Hematopoietic multipotent progenitor cell treated with erythropoietin and hydrocortisone succinate and interleukin-3 and kit ligand, for 8 days (in vitro differentiated cells): Measurements from ENCODE around the gene XYLT1.
"Not testable (repeated sequence)": the region's sequence is repeated elsewhere in the genome, so short reads cannot be mapped to it uniquely, and the experiment has no call there.

Source experiments
- DNase-seq: peaks from one replicate; pipeline ENCODE4 v3.0.0-alpha.2; 2015

XYLT1 gene, protein sequence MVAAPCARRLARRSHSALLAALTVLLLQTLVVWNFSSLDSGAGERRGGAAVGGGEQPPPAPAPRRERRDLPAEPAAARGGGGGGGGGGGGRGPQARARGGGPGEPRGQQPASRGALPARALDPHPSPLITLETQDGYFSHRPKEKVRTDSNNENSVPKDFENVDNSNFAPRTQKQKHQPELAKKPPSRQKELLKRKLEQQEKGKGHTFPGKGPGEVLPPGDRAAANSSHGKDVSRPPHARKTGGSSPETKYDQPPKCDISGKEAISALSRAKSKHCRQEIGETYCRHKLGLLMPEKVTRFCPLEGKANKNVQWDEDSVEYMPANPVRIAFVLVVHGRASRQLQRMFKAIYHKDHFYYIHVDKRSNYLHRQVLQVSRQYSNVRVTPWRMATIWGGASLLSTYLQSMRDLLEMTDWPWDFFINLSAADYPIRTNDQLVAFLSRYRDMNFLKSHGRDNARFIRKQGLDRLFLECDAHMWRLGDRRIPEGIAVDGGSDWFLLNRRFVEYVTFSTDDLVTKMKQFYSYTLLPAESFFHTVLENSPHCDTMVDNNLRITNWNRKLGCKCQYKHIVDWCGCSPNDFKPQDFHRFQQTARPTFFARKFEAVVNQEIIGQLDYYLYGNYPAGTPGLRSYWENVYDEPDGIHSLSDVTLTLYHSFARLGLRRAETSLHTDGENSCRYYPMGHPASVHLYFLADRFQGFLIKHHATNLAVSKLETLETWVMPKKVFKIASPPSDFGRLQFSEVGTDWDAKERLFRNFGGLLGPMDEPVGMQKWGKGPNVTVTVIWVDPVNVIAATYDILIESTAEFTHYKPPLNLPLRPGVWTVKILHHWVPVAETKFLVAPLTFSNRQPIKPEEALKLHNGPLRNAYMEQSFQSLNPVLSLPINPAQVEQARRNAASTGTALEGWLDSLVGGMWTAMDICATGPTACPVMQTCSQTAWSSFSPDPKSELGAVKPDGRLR

GRCh38 chr16:17470908-17471718 lies at the start of gene XYLT1:
Gene XYLT1, minus strand, starts transcription at chr16:17470960. Its CDS starts 164 bp downstream, at chr16:17470796.
- no peak for DNase-seq

DNA sequence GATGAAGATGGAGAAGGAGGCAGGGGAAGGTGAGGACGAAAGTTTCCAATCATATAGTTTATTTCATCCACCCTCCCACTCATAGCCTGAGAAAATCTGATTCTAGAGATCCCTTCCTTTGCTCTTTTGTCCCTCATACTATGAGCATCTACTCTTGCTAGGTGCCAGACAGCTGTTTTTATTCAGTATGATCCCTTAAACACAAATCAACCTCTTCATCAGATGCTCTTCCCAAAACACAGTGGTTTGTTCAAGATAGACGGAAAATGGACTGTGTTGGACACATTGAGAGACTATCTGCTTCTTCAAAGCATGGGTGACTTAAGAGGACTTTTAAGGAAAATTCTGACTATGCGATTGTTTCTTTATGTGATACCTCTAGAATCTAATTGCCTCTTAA lies 49.4 kb upstream of the XYLT1 start:
- no peak for DNase-seq

GRCh38 chr16:17519101-17519955 lies 48.6 kb upstream of the XYLT1 start:
- no peak for DNase-seq

DNA sequence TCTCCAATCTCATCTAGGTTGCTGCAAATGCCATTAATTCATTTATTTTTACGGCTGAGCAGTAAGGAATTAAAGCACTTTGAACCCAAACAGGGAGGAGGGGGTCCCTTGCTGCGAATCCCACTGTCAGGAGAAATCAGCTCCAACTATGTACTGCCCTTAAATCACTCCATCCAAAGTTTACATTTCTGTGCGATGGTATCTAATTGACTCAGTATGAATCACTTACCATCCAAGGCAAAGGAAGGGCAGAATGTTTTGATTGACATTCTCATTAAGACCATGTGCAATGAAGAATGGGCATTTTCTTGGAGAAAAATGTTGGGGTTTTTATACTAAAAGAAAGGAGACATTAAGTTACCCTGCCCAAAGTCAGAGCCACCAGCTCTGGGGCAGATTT lies 47.7 kb upstream of the XYLT1 start:
- DNase-seq = no peak

- no peak for DNase-seq
Measured at GRCh38 chr16:17515421-17516210, 44.9 kb upstream of the XYLT1 start.

DNA sequence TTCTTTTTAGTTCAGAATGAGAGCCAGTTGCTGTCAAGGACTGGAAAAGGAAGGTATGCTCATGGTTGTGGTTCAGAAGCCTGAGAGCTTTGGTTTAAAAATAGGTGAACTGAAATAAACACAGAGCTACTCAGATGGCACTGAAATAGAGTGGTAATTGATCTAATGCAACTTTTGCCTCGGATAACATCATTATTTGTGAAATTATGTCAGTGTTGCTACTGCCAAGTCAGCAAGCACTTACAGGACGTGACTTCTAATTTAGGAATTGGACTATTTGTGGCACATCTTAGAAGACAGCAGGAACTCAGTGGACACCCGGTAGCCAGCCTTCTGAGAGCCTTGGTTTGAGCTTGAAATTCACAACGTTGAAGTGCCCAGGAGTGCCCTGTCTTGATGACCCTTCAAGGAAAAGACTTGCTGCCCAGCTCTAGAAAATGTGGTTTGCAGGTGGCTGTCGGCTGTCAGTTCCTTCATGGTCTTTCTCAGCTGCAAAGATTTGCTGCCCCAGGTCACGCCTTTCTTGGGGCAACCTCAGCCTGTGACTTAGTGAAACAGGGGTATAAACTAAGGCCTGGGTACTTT lies 42.0 kb upstream of the XYLT1 start:
- no peak for DNase-seq

GRCh38 chr16:17511340-17511739 lies 40.6 kb upstream of the XYLT1 start:
- no peak for DNase-seq

DNA sequence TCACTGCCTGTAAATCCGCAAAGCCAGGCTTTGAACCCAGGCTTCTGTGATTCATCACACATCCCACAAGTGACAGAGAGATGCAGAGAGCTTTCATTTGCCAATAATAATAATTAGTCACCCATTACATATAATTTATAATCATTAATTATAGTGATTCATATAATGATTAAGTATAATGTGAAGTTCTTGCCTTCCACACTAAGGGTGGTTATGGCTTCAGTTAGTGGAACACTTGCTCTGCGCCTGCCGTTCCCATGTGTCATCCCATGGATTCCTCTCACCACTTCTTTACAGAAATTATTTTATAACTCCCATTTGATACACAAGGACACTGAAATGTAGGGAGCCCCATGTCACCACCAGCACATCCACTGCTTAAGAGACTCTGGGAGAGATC lies 39.8 kb upstream of the XYLT1 start:
- DNase-seq = no peak

- no peak for DNase-seq
Measured at GRCh38 chr16:17509194-17509593, 38.4 kb upstream of the XYLT1 start.

GRCh38 chr16:17508303-17508702 lies 37.5 kb upstream of the XYLT1 start:
- DNase-seq = no peak

GRCh38 chr16:17507516-17507915 lies 36.8 kb upstream of the XYLT1 start:
- not testable (repeated sequence) for DNase-seq

- DNase-seq = not testable (repeated sequence)
Measured at GRCh38 chr16:17505828-17506227, 35.1 kb upstream of the XYLT1 start.

DNA sequence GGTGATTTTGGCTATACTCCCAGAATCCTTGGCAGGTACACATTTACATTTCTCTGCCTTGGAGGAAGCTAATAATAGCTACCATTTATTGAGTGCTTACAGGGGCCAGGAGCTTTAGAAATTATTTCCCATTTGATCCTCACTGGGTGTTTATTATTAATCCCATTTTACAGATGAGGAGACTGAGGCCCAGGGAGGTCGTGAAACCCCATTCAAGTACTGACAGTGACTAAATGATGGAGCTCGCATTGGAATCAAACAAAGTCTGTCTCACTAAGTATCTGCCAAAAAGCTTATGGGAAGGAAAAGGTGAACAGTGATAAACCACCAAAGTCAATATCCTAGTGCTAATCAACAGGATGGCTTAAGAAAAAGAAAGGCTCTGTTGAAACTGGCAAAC lies 33.3 kb upstream of the XYLT1 start:
- DNase-seq = no peak

GRCh38 chr16:17503331-17503730 lies 32.6 kb upstream of the XYLT1 start:
- DNase-seq = no peak

GRCh38 chr16:17501321-17501720 lies 30.6 kb upstream of the XYLT1 start:
- DNase-seq = no peak

- DNase-seq = no peak
Measured at GRCh38 chr16:17499223-17499902, 28.6 kb upstream of the XYLT1 start.

GRCh38 chr16:17497648-17498047 lies 26.9 kb upstream of the XYLT1 start:
- no peak for DNase-seq

GRCh38 chr16:17496891-17497290 lies 26.1 kb upstream of the XYLT1 start:
- no peak for DNase-seq

GRCh38 chr16:17493012-17493411 lies 22.3 kb upstream of the XYLT1 start:
- DNase-seq = no peak

GRCh38 chr16:17491140-17491662 lies 20.4 kb upstream of the XYLT1 start:
- DNase-seq = no peak
